Glutamatergic neuron (in vitro differentiated cells): ENCODE results near the gene ATP7B. TPM values are rescaled to one million over a fixed set of nuclear protein-coding genes. Genes with fewer than 3 reads are reported as not detected.
A peak's percentile ranks its signal among the peaks of the same experiment; 100 is the strongest.

Source experiments
- DNase-seq: peaks from one replicate; pipeline ENCODE4 v3.0.0; 2022
- H3K27ac Mint-ChIP-seq: one replicate; pipeline ENCODE4 v1.8.0; 2020; ENCODE audit warnings: mild to moderate bottlenecking, mixed read lengths, inconsistent platforms; ENCODE audit not compliant: unreplicated experiment
- H3K27me3 Mint-ChIP-seq: one replicate; pipeline ENCODE4 v1.8.0; 2020; ENCODE audit warnings: mild to moderate bottlenecking, moderate library complexity, mixed read lengths, inconsistent platforms; ENCODE audit not compliant: unreplicated experiment
- H3K36me3 Mint-ChIP-seq: one replicate; pipeline ENCODE4 v1.8.0; 2020; ENCODE audit warnings: mild to moderate bottlenecking, mixed read lengths, inconsistent platforms; ENCODE audit not compliant: unreplicated experiment
- H3K4me1 Mint-ChIP-seq: one replicate; pipeline ENCODE4 v1.8.0; 2020; ENCODE audit warnings: mild to moderate bottlenecking, low read depth, mixed read lengths, inconsistent platforms; ENCODE audit not compliant: unreplicated experiment
- H3K4me3 Mint-ChIP-seq: one replicate; pipeline ENCODE4 v1.8.0; 2020; ENCODE audit warnings: mild to moderate bottlenecking, mixed read lengths, inconsistent platforms; ENCODE audit not compliant: unreplicated experiment
- H3K9me3 Mint-ChIP-seq: one replicate; pipeline ENCODE4 v1.8.0; 2020; ENCODE audit warnings: mild to moderate bottlenecking, moderate library complexity, mixed read lengths, inconsistent platforms; ENCODE audit not compliant: unreplicated experiment
- total RNA-seq: library from RNA; stranded (reverse); fragmentation: NEBNext Ultra II Directional; extraction: Animal tissue kit (Norgen Biotek cat#: 25700); gene quantifications from one replicate; pipeline ENCODE4 v1.2.1, GENCODE V29; 2021; ENCODE audit not compliant: unreplicated experiment
- TF ChIP-seq, protein P1 (sequence below): fragments of 200-600 bp; sonication (generic); IDR thresholded peaks from one replicate; pipeline ENCODE4 v1.5.0; 2021; ENCODE audit not compliant: partially characterized antibody, unreplicated experiment

ATP7B gene
- total RNA-seq, 1 donor from 2014 or later: 17.4 TPM

DNA sequence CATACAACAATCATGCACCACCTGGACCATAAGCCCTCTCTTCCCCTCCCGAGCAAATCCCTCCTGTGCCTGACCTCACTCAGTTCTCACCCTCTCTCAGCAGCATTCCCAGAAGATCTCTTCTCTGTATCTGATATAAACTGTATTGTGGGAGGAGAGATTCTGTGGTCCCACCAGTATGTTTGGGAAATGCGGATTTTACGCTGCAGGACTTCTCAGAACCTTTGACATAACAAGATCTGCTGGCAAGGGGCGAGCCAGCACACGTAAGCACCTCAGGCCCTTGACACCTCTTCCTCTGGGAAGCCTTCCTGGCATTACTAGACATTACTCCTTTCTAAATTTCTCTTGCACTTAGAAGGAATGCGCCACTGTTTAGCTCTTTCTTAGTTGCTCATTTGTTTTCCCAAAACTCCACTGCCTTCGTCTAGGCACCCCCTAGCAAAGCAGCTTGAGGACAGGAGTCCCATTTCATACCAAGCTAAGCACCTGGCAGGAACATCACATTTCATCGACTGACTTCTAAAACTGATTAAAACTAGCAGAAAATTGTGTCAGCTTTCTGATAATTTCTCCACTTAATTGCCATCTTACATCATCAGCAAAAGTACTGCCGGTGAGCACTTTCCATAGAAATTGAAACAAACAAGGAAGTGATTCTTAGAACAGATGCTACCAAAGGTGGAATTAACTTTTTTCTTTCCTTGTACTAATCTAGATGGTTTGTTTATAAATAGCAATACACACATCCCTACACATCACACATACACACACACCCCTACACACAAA lies 86.3 kb downstream of the ATP7B start:
- Mint-ChIP-seq H3K4me3 (no peak overlapping the region), H3K27ac (no peak overlapping the region), H3K4me1 (peaks cover 6% of the 10 kb centered on the region), H3K27me3 (peaks cover 3% of the 10 kb centered on the region), H3K9me3 (peaks cover 2% of the 10 kb centered on the region), H3K36me3 (no peaks in the 10 kb centered on the region)
- TF ChIP-seq, protein P1, sequence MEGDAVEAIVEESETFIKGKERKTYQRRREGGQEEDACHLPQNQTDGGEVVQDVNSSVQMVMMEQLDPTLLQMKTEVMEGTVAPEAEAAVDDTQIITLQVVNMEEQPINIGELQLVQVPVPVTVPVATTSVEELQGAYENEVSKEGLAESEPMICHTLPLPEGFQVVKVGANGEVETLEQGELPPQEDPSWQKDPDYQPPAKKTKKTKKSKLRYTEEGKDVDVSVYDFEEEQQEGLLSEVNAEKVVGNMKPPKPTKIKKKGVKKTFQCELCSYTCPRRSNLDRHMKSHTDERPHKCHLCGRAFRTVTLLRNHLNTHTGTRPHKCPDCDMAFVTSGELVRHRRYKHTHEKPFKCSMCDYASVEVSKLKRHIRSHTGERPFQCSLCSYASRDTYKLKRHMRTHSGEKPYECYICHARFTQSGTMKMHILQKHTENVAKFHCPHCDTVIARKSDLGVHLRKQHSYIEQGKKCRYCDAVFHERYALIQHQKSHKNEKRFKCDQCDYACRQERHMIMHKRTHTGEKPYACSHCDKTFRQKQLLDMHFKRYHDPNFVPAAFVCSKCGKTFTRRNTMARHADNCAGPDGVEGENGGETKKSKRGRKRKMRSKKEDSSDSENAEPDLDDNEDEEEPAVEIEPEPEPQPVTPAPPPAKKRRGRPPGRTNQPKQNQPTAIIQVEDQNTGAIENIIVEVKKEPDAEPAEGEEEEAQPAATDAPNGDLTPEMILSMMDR: no peak
- DNase-seq: no peak

DNA sequence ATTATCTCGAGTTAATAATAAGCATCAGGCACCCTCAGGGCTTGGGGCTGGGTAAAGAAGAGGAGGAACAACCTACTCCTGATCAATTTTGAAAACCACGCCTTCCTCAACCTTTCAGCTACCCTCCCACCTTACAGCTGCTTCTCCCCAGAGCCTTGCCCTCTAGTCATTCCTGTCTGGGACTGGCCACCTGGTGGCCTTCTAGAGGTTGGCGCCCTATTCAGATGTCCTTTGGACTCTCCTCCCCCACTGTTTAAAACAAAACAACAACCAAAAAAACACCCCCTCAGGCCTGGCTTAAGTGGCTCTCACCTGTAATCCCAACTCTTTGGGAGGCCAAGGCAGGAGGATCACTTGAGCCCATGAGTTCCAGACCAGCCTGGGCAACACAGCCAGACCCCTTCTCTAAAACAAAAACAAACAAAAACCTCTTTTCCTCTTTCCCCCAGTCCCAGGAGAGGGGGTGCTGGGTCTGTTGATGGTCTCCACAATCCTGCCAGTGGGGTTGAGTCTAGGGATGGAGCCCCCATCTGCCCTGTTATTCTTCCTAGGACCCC lies 87.2 kb downstream of the ATP7B start:
- no peak overlapping the region for H3K27ac Mint-ChIP-seq
- H3K4me3 Mint-ChIP-seq: no peak overlapping the region
- H3K36me3 Mint-ChIP-seq: no peaks in the 10 kb centered on the region
- no peak for DNase-seq
- TF ChIP-seq, protein P1: peak; percentile 30
- H3K27me3 Mint-ChIP-seq: peaks cover 3% of the 10 kb centered on the region
- H3K9me3 Mint-ChIP-seq: peaks cover 2% of the 10 kb centered on the region
- peaks cover 6% of the 10 kb centered on the region for H3K4me1 Mint-ChIP-seq

DNA sequence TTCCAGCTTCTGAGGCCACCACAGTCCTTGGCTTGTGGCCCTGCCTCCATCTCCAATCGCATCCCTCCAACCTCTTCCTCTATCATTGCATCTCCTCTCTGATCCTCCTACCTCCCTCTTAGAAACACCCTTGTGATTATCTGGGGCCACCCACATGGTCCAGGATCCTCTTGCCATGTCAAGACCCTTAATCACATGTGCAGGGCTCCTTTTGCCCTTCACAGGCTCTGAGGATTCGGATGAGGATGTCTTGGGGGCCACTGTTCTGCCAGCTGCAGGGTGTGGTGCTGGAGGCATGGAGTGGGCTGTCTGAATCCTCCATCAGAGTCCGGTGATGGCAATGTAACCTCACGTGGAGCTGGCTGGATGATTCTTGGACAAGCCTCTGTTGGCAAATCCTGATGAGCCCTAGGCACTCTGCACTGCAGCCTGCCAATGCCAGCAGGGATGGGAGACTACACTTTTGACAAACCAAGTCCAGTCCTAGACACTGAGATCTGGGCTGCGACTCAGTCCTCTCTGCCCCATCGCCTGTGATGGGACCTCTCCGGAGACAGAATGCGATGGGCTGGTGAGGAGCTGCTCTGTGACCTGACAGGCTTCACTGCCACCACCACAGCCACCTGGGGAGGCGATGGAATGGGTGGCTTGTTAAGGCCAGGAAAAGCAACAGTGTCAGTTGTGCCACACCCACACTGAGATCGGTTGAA lies 88.3 kb downstream of the ATP7B start:
- Mint-ChIP-seq H3K9me3 (peaks cover 2% of the 10 kb centered on the region), H3K27me3 (peaks cover 3% of the 10 kb centered on the region), H3K27ac (no peak overlapping the region), H3K36me3 (no peaks in the 10 kb centered on the region), H3K4me1 (peaks cover 2% of the 10 kb centered on the region), H3K4me3 (no peak overlapping the region)
- DNase-seq: no peak
- TF ChIP-seq, protein P1: no peak

DNA sequence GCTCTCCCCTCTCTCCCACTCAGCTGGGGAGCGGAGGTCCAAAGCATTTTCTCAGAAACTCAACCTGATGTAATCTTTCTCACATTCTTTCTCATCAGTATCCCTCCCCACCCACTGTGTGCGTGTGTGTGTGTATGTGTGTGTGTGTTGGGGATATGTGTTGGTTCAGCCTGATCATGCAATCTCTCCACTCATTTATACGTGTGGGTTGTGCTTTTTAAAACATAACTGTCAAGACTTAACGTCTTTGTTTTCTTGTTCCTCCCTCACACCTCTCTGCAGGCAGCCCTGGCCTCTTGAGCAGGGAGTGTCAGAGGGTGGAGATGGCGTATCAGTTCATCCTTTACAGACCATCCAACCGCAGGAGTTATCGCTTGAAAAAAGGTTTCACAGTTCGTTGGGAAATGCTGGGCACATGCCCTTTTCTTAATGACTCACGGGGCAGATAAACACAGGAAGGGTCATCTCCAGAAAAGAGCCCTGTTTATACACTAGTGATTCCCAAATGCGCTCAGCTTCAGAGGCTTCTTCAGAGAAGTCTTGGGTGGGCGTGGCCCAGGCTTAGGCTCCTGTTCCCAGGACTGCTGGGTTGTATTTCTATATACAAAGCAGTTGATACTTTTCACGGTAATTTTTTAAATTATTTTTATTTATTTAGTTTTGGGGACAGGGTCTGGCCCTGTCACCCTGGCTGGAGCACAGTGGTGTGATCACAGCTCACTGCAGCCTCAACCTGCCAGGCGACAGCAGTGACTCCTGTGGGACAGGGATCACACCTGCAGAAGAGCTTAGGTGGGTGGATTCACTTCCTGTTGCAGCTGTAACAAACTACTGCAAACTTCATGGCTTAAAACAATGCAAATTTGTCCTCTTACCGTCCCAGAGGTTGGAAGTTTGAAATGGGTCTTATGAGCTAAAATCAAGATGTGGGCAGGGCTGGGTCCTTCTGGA lies 89.2 kb downstream of the ATP7B start:
- TF ChIP-seq, protein P1: no peak
- Mint-ChIP-seq H3K9me3 (peaks cover 2% of the 10 kb centered on the region), H3K27ac (no peak overlapping the region), H3K4me1 (peaks cover 2% of the 10 kb centered on the region), H3K4me3 (no peak overlapping the region), H3K36me3 (no peaks in the 10 kb centered on the region), H3K27me3 (peaks cover 3% of the 10 kb centered on the region)
- no peak for DNase-seq
